MM.1S (cell line): ENCODE data around the gene DCBLD2.

ENCODE experiments used
- DNase-seq: peaks from one replicate; pipeline ENCODE4 v3.0.0-alpha.2; 2015
- H2AFZ ChIP-seq: fragments of 300-600 bp; sonication (generic); 2 replicates; pipeline ENCODE4 v1.6.0; 2016; ENCODE audit warnings: antibody characterized with exemption, low read length
- H3F3A ChIP-seq: fragments of 300-600 bp; sonication (generic); 2 replicates; pipeline ENCODE4 v1.6.1; 2016; ENCODE audit warnings: mild to moderate bottlenecking, antibody characterized with exemption, low read length, moderate library complexity, mixed read lengths; ENCODE audit not compliant: insufficient read depth
- H3K27ac ChIP-seq: fragments of 300-600 bp; sonication (generic); 2 replicates; pipeline ENCODE4 v1.5.1; 2016; ENCODE audit warnings: mild to moderate bottlenecking, low read length
- H3K27me3 ChIP-seq: fragments of 300-600 bp; sonication (generic); replicated peaks from 2 replicates; pipeline ENCODE4 v1.6.0; 2016; ENCODE audit warnings: low read length; ENCODE audit not compliant: insufficient read depth
- H3K36me3 ChIP-seq: fragments of 300-600 bp; sonication (generic); replicated peaks from 2 replicates; pipeline ENCODE4 v1.6.1; 2016; ENCODE audit warnings: mild to moderate bottlenecking, low read length, mixed read lengths; ENCODE audit not compliant: insufficient read depth
- H3K4me1 ChIP-seq: fragments of 300-600 bp; sonication (generic); 2 replicates; pipeline ENCODE4 v1.6.1; 2016; ENCODE audit warnings: low read length, mixed read lengths
- H3K4me2 ChIP-seq: fragments of 300-600 bp; sonication (generic); 2 replicates; pipeline ENCODE4 v1.6.0; 2016; ENCODE audit warnings: low read depth, low read length
- H3K4me3 ChIP-seq: fragments of 300-600 bp; sonication (generic); 2 replicates; pipeline ENCODE4 v1.5.1; 2016; ENCODE audit warnings: low read length, mixed read lengths
- H3K79me2 ChIP-seq: fragments of 300-600 bp; sonication (generic); 2 replicates; pipeline ENCODE4 v1.6.1; 2016; ENCODE audit warnings: mixed run types, low read length, mixed read lengths
- H3K9ac ChIP-seq: fragments of 300-600 bp; sonication (generic); 2 replicates; pipeline ENCODE4 v1.6.1; 2016; ENCODE audit warnings: low read length, mixed read lengths
- H3K9me2 ChIP-seq: fragments of 300-600 bp; sonication (generic); replicated peaks from 2 replicates; pipeline ENCODE4 v1.6.1; 2016; ENCODE audit warnings: mild to moderate bottlenecking, low read length, mixed read lengths; ENCODE audit not compliant: insufficient read depth
- H3K9me3 ChIP-seq: fragments of 300-600 bp; sonication (generic); replicated peaks from 2 replicates; pipeline ENCODE4 v1.6.1; 2016; ENCODE audit warnings: mild to moderate bottlenecking, low read length, mixed read lengths; ENCODE audit not compliant: insufficient read depth
- H4K20me1 ChIP-seq: fragments of 300-600 bp; sonication (generic); 2 replicates; pipeline ENCODE4 v1.6.1; 2016; ENCODE audit warnings: mild to moderate bottlenecking, low read length, moderate library complexity, mixed read lengths; ENCODE audit not compliant: insufficient read depth
- EZH2 ChIP-seq: fragments of 300-600 bp; sonication (generic); optimal IDR thresholded peaks from 2 replicates; pipeline ENCODE3; 2017; ENCODE audit warnings: low read depth, mild to moderate bottlenecking, antibody characterized with exemption, low read length, mixed read lengths
- EZH2phosphoT487 ChIP-seq: fragments of 300-600 bp; sonication (generic); IDR thresholded peaks from 2 replicates; pipeline ENCODE4 v1.6.1; 2018; ENCODE audit warnings: antibody characterized with exemption, low read length
- TF ChIP-seq, protein P1 (sequence below): fragments of 300-600 bp; sonication (generic); IDR thresholded peaks from 2 replicates; pipeline ENCODE4 v1.5.1; 2016; ENCODE audit warnings: antibody characterized with exemption, low read length, mixed read lengths

DCBLD2 gene

DNA sequence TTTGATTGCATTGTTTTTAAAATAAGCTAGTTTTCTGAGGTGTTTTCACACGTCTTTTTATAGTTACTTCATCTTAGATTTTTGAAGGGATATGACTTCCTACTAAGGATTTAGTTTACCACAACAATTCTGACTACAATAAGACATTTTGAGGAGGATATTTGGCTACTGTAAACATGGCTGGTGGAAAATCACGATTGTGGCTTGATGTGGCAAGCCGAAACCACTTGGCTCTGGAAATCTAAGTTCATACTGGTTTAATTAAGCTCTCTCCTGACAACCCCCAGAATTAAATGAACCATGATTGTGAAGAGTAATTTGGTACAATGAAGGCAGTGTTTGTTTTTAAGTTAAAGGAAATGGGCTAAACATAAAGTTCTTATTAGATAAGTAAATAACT, 107.5 kb downstream of the DCBLD2 start:
- H3K27ac ChIP-seq, result no peak overlapping the region
- peaks cover 32% of the 10 kb centered on the region for H3K79me2 ChIP-seq
- no peak overlapping the region for H3K4me3 ChIP-seq
- H3K9me3 ChIP-seq, result no peaks in the 10 kb centered on the region
- H4K20me1 ChIP-seq, result peaks cover 8% of the 10 kb centered on the region; the same call in 1 of the 2 replicates
- H3K4me1 ChIP-seq, result no peaks in the 10 kb centered on the region
- no peak overlapping the region for H3K4me2 ChIP-seq
- H2AFZ ChIP-seq, result no peak overlapping the region
- H3K9ac ChIP-seq, result no peak overlapping the region
- H3K36me3 ChIP-seq, result peaks cover 33% of the 10 kb centered on the region; the same call in 1 of the 2 replicates
- no peaks in the 10 kb centered on the region for H3K27me3 ChIP-seq
- no peaks in the 10 kb centered on the region for H3K9me2 ChIP-seq
- no peak for DNase-seq
- peaks cover 74% of the 10 kb centered on the region for H3F3A ChIP-seq
- TF ChIP-seq EZH2 (no peak), EZH2phosphoT487 (no peak)
- TF ChIP-seq, protein P1, sequence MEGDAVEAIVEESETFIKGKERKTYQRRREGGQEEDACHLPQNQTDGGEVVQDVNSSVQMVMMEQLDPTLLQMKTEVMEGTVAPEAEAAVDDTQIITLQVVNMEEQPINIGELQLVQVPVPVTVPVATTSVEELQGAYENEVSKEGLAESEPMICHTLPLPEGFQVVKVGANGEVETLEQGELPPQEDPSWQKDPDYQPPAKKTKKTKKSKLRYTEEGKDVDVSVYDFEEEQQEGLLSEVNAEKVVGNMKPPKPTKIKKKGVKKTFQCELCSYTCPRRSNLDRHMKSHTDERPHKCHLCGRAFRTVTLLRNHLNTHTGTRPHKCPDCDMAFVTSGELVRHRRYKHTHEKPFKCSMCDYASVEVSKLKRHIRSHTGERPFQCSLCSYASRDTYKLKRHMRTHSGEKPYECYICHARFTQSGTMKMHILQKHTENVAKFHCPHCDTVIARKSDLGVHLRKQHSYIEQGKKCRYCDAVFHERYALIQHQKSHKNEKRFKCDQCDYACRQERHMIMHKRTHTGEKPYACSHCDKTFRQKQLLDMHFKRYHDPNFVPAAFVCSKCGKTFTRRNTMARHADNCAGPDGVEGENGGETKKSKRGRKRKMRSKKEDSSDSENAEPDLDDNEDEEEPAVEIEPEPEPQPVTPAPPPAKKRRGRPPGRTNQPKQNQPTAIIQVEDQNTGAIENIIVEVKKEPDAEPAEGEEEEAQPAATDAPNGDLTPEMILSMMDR, result no peak

DNA sequence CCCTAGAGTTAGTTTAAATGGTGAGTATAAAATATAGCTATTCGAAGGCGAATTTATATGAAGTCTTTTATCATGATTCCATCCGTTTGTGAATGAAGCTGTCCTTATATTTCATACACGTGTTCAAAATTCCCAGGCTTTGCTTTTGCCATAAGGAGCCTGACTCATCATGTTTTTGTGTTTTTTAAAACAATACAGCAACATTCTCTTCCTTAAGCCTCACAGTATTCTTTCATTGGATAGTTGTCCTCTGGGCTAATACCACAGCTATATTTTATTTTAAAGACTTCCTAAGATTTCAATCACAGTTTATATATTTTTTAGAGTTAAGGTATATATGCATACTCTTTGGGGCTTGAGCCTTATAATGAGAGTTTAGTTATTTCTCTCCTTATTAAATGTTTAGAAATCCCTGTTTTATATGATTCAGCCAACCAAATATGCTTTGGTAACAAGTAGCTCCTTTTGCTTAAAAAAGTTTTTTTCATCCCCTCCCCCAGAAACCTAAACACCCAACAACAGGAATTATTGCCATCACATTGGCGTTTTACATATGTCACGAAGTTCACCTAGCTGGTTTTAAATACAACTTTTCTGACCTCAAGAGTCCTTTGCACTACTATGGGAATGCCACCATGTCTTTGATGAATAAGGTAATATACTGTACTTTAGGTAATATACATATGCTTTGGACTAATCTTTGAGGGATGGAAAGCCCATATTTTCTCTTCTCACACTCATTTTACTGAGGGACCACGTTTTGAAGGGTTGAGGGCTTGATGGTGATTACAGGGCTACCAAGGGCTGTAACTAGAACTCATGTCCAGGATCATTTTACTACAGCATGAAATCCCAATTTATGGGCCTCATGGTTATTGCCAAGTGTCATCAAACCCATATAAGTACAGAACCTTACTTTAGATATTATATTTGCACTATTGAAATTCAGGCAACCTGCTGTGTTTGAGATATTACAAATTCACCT, 109.9 kb downstream of the DCBLD2 start:
- H3K4me1 ChIP-seq, result 0 out of 2 replicates have a peak, but pooled peaks cover 15% of the 10 kb centered on the region
- H3K27me3 ChIP-seq, result no peaks in the 10 kb centered on the region
- peaks cover 56% of the 10 kb centered on the region for H3F3A ChIP-seq
- peaks cover 11% of the 10 kb centered on the region; the same call in 1 of the 2 replicates for H4K20me1 ChIP-seq
- H3K4me2 ChIP-seq, result no peak overlapping the region
- DNase-seq, result no peak
- H3K79me2 ChIP-seq, result peaks cover 55% of the 10 kb centered on the region
- peaks cover 42% of the 10 kb centered on the region; the same call in 1 of the 2 replicates for H3K36me3 ChIP-seq
- no peak overlapping the region for H3K4me3 ChIP-seq
- no peak for TF ChIP-seq EZH2phosphoT487
- no peak for TF ChIP-seq EZH2
- no peak overlapping the region for H3K27ac ChIP-seq
- no peak overlapping the region for H2AFZ ChIP-seq
- H3K9ac ChIP-seq, result no peak overlapping the region
- H3K9me3 ChIP-seq, result no peaks in the 10 kb centered on the region
- no peaks in the 10 kb centered on the region for H3K9me2 ChIP-seq

DNA sequence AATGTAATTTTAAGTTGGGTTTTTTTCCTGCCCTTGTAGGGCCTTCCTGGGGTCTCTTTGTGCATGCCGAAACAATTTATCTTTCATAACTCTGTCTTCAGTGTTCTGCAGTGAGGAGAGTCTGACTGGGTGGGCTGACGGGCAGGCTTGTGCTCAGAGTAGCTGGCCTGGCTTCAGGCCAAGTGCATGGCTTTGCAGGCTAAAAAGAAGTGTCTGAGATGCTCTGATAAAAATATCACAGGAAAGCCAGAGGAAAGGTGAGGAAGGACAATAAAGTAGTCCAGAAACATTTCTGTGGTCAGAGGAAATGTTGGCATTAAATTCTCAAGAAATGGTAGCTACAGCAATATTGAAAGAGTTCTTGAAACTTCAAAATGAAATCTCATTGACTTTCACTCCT, 112.8 kb downstream of the DCBLD2 start:
- peaks cover 35% of the 10 kb centered on the region for H3F3A ChIP-seq
- H3K79me2 ChIP-seq, result peaks cover 84% of the 10 kb centered on the region
- H3K9ac ChIP-seq, result no peak overlapping the region

More for the DNA sequence above, 112.8 kb downstream of the DCBLD2 start:
- Histone ChIP-seq H3K36me3 (peaks cover 33% of the 10 kb centered on the region; the same call in 1 of the 2 replicates), H2AFZ (no peak overlapping the region), H3K27me3 (no peaks in the 10 kb centered on the region), H3K4me3 (no peak overlapping the region), H3K27ac (no peak overlapping the region), H4K20me1 (peaks cover 17% of the 10 kb centered on the region; the same call in 1 of the 2 replicates), H3K9me3 (no peaks in the 10 kb centered on the region), H3K9me2 (no peaks in the 10 kb centered on the region), H3K4me1 (peaks cover 42% of the 10 kb centered on the region), H3K4me2 (no peak overlapping the region)
- TF ChIP-seq, protein P1, result no peak
- TF ChIP-seq EZH2 (no peak), EZH2phosphoT487 (no peak)
- no peak for DNase-seq
